ENCODE data around the gene NSUN6.
"Not testable (repeated sequence)": the region's sequence is repeated elsewhere in the genome, so short reads cannot be mapped to it uniquely, and the experiment has no call there.

NSUN6 gene

DNA sequence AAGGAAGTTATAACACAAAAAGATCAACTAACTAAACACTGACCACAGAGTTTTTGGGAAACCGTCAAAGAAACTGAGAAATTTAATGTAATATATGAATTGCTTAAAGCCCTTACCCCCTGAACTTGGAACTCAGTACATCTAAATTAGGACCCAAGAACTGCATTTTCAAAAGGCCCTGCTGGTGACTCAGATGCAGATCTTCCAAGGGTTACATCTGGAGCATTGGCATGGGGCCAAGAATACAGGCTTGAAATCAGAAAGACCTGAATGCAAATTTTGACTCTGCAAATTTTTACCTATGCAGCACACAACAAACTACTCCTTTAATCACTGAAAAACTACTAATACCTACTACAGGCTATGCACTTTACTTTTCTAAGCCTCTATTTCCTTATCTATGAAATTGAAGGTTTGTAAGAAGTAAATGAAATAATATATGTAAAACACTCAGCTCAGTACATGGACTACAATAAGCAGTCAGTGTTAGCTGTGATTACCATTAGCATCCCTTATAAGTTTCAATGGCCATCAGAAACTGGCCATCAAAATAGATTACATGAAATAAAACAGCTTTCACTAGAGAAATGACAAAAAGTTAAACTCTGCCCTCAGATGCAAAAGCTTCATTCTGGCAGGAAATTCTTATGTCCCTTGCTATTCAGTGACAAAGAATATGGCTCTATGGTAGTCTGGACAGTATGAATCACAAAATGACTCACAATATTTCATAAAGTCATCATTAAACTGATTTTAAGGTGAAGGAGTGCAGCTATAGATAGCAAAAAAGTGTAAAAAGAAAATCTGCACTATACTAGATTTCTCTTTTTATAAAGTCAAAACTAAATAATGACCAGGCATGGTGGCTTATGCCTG, 43.6 kb downstream of the NSUN6 start:
- DNase-seq, result no peak

DNA sequence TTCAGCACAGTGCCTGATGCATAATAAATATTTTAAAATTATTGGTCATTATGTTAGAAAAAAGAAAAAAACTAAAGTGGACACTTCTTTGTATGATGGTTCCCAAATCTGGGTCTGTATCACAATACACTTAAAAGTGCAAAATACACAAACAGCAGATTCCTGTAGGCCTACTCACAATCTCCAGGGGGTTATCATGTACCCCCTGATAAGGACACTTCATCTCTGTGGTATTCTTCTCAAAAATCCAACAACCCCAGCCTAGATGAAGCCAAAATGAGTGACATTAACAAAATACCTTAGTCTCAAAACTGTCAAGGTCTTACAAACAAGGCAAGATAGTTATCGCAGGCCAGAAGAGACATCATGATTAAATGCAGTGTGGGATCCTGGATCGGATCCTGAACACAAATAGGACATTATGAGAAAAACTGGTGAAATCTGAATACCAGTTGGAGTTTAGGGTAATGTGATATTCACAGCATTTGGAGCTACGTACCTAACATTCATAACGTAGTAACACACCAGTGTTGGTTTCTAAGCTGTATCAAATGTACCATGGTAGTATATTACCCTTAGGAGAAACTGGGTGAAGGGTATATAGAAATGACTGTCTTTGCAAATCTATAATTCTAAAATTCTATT, 45.2 kb downstream of the NSUN6 start:
- no peak for DNase-seq

DNA sequence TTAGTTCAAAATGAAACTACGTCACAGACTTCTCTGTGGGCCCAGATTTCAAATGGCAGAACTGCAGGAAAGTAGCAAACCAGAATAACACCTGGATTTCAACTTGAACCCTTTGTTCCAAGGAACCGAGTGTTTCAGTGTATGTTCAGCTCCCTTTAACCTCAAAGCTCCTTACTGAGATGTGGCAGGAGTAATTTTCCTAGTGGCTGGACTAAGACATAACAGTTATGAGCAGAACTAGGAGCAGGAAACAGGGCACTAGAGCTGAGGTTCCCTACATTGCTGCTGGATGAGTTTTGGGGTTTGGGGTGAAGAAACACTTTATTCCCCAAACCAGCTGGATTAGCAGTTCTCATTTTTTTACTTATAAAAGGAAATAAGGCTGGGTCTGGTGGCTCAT, 50.1 kb downstream of the NSUN6 start:
- no peak for DNase-seq

DNA sequence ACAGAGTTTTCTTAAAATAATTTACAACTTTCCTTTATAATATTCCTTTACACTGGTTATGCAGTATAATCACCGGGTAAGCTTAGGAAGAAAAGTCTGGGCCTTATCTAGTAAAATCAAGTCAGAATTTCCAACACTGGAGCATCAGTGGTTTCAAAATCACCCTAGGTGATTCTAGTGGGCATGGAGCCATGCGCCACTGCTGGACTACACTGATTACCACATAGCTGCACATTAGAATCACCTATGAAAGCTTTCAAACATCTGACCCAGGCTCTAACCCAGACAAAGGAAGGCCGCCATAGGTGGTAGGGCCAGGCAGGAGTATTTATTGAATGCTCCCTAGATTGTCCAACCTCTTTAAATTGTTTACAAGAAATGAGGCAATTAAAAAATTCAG, 52.0 kb downstream of the NSUN6 start:
- no peak for DNase-seq

DNA sequence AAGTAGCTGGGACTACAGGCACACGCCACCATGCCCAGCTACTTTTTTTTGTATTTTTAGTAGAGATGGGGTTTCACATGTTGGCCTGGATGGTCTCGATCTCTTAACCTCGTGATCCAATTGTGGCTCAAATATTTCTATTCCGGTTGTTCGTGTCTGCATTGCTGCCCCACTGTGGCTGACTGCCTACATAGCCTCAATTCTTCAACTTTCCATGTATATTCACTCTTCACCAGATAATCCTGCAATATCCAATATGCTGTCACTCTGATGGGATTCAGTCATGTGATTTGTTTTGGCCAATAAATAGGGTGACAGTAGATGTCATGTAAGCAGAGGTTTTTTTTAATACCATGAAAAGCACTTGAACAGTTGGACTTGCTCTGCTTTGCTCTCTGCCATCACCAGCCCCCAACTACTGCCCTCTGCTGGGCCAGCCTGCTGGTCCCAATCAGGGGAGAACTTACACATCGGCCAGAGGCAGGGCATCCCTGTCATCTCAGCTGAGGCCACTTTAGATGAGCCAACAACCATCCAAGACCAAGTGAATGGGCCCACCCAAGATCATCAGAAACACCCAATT, 56.7 kb downstream of the NSUN6 start:
- DNase-seq, result no peak

DNA sequence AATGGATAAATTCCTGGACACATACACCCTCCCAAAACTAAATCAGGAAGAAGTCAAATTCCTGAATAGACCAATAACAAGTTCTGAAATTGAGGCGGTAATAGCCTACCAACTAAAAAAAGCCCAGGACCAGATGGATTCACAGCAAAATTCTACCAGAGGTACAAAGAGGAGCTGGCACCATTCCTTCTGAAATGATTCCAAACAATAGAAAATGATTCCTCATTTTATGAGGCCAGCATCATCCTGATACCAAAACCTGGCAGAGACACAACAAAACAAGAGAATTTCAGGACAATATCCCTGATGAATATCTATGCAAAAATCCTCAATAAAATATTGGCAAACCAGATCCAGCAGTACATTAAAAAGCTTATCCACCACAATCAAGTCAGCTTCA, 60.2 kb downstream of the NSUN6 start:
- DNase-seq, result not testable (repeated sequence)

DNA sequence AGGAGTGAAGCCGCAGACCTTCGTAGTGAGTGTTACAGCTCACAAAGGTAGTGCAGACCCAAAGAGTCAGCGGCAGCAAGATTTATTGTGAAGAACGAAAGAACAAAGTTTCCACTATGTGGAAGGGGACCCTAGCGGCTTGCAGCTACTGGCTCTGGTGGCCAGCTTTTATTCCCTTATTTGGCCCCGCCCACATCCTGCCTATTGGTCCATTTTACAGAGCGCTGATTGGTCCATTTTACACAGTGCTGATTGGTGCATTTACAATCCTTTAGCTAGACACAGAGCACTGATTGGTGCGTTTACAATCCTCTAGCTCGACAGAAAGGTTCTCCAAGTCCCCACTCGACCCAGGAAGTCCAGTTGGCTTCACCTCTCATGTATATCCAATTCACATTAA, 64.8 kb downstream of the NSUN6 start:
- not testable (repeated sequence) for DNase-seq

DNA sequence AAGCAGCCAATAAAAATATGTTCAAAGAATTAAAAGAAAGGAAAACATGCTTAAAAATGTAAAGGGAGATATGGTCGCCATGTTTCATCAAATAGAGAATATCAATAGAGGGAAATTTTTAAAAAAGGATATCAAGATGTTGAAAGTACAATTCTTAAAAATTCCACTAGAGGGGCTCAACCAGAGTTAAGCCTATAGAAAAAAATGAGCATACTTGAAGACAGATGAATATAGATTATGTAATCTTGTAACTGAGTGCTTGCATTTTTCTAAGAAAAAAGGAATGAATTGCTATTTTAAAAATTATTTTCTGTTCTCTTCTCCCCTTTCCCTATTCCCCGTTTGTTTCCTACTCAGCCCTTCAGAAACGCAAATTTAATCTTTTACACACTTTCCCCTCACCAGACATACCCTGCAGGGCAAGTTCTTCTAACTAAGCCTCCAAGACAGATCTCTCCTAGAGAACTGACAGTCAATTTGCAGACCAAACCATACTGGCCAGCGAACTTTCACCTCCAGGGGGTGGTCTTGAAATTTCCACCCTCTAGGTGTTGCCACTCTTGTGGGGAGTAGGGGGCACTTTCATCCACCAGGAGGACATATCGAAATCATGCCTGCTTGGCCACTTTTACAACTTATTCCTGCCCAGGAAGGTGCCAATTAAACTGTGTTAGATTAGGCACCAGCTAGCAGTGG, 67.7 kb downstream of the NSUN6 start:
- no peak for DNase-seq

DNA sequence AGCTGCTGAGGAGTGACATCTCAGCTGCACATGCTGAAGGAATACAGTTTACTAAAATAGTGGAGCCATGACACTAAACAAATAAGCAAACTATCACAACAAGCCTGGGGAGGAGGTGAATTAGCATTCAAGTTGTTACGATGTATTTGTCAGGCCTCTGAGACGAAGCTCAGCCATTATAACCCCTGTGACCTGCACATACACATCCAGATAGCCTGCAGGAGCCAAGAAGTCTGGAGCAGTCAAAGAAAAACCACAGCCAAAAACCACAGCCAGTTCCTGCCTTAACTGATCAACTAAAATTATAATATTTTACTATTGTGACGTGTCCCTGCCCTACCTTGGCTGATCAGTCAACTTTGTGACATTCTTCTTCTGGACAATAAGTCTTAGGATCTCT, 68.6 kb downstream of the NSUN6 start:
- no peak for DNase-seq

DNA sequence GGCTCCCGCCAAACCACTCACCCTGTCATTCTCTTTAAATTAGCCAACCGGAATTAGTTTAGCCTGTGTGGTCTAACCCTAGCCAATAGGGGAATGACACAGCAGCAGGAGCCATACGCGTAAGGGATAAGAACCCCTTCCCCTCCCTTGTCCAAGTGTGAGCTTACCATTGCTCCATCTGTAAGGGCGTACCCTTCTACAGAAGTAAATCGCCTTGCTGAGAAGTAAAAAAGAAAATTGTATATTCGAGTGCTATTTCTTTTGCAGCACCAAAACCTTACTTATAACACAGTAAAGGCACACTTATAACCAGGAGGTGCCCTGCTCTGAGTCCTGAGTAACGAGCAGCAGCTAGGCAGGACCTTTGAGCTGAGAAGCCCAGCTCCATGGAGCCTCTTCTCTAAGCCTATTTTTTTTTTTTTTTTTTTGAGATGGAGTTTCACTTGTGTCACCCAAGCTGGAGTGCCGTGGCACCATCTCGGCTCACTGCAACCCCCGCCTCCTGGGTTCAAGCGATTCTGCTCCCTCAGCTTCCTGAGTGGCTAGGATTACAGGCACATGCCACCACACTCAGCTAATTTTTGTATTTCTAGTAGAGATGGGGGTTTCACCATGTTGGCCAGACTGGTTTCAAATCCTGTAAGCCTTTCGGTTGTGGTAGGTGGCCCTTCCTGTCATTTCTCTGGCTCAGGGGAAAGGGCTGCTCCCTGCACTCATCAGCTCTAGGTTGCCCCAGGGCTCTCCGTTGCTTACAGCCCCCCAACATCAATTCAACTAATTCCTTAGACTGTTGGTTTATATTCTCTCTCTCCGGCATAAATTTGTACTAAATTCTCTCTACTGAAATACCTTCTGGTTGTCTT, 73.3 kb downstream of the NSUN6 start:
- DNase-seq, result no peak

DNA sequence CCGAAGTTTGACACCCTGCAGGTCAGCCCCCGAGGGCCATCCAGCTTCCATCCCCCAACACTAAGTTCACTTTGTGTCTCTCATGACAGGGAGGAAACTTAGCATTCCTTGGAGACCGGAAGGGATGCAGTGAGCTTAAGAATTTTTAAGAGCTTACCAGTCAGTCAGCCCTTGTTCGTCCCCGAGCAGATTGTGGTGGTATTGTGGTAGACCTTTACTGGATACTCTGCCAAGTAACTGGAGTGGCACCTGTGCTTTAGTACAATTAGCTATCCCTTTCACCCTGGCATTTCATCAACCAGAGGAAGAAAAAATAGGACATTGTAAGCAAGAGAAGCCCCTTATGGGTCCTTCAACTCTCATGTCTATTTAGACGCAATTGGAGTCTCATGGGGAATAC, 74.8 kb downstream of the NSUN6 start:
- no peak for DNase-seq

DNA sequence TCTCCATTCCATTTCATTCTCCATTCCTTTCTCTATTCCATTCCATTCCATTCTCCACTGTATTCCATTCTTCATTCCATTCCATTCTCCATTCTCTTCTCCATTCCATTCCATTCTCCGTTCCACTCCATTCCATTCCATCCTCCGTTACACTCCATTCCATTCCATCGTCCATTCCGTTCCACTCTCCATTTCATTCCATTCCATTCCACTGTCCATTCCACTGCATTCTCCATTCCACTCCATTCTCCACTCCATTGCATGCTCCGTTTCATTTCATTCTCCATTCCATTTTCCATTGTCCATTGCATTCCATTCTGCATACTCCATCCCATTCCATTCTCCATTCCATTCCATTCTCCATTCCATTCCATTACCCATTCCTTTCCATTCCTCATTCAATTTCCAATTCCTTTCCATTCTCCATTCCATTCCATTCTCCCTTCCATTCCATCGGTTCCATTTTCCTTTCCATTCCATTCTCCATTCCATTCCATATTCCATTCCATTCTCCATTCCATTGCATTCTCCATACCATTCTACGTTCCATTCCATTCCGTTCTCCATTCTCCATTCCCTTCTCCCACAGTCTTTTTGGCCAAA, 78.3 kb downstream of the NSUN6 start:
- DNase-seq, result no peak

DNA sequence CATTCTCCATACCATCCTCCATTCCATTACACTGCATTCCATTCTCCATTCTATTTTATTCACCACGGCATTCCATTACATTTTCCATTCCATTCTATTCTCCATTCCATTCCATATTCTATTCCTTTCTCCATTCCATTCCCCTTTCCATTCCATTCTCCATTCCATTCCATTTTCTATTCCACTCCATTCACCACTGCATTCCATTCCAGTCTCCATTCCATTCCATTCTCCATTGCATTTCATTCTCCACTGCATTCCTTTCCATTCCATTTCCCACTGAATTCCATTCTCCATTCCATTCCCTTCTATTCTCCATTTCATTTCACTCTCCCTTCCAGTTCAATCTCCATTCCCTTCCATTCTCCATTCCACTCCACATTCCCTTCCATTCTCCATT, 79.6 kb downstream of the NSUN6 start:
- no peak for DNase-seq

DNA sequence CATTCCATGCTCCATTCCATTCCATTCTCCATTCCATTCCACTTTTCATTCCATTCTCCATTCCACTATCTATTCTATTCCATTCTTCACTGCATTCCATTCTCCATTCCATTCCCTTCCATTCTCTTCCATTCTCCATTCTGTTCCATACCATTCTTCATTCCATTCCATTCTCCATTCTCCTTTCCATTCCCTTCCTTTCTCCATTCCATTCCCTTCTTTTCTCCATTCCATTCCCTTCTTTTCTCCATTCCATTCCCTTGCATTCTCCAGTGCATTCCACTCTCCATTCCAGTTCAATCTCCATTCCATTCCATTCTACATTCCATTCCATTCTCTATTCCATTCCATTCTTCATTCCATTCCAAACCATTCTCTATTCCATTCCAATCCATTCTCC, 80.3 kb downstream of the NSUN6 start:
- no peak for DNase-seq

DNA sequence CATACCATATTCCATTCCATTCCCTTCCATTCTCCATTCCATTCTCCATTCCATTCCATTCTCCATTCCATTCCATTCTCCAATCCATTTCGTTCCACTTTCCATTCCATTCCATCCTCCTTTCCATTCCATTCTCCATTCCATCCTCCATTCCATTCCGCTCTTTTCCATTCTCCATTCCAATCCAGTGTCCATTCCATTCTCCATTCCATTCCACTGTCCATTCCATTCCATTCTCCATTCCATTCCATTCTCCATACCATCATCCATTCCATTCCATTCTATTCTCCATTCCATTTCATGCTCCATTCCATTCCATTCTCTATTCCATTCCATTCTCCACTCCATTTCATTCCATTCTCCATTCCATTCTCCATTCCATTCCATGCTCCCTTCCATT, 81.0 kb downstream of the NSUN6 start:
- not testable (repeated sequence) for DNase-seq

DNA sequence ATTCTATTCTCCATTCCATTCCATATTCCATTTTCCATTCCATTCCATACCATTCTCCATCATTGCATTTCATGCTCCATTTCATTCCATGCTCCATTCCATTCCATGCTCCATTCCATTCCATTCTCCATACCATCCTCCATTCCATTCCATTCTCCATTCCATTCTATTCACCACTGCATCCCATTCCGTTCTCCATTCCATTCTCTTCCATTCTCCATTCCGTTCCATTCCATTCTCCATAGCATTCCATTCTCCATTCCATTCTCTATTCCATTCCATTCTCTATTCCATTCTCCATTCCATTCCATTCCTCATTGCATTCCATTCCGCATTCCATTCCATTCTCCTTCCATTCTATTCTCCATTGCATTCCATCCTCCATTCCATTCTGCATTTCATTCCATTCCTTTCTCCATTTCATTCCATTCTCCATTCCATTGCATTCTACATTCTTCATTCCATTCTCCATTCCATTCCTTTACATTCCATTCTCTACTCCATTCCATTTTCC, 84.0 kb downstream of the NSUN6 start:
- DNase-seq, result no peak

DNA sequence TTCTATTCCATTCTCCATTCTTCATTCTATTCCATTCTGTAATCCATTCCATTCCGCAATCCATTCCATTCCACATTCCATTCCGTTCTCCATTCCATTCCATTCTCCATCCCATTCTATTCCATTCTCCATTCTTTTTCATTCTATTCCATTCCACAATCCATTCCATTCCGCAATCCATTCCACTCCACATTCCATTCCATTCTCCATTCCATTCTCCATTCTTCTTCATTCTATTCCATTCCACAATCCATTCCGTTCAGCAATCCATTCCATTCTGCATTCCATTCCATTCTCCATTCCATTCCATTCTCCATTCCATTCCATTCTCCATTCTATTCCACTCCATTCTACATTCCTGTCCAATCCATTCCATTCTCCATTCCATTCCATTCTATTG, 85.2 kb downstream of the NSUN6 start:
- no peak for DNase-seq

DNA sequence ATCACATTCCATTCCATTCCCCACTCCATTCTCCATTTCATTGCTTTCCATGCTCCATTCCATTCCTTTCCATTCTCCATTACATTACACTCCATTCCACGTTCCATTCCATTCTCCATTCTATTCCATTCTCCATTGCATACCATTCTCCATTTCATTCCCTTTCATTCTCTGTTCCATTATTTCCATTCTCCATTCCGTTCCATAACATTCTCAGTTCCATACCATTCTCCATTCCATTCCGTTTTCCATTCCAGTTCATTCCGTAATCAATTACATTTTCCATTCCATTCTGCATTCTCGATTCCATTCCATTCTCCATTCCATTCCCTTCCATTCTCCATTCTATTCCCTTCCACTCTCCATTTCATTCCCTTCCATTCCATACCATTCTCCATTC, 86.4 kb downstream of the NSUN6 start:
- DNase-seq, result no peak

DNA sequence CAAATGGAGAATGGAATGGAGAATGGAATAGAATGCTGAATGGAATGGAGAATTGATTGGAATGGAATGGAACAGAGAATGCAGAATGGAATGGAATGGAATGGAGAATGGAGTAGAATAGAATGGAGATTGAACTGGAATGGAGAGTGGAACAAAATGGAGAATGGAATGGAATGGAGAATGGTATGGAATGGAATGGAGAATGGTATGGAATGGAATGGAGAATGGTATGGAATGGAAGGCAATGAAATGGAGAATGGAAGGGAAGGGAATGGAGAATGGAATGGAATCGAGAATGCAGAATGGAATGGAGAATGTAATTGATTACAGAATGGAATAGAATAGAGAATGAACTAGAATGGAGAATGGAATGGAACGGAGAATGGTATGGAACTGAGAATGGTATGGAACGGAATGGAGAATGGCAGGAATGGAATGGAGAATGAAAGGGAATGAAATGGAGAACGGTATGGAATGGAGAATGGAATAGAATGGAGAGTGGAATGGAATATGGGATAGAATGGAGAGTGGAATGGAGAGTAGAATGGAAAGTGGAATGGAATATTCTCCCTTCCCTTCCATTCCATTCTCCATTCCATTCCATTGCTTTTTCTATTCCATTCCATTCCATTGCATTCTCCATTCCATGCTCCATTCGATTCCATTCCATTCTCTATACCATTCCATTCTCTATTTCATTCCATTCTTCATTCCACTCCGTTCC, 88.2 kb downstream of the NSUN6 start:
- no peak for DNase-seq

DNA sequence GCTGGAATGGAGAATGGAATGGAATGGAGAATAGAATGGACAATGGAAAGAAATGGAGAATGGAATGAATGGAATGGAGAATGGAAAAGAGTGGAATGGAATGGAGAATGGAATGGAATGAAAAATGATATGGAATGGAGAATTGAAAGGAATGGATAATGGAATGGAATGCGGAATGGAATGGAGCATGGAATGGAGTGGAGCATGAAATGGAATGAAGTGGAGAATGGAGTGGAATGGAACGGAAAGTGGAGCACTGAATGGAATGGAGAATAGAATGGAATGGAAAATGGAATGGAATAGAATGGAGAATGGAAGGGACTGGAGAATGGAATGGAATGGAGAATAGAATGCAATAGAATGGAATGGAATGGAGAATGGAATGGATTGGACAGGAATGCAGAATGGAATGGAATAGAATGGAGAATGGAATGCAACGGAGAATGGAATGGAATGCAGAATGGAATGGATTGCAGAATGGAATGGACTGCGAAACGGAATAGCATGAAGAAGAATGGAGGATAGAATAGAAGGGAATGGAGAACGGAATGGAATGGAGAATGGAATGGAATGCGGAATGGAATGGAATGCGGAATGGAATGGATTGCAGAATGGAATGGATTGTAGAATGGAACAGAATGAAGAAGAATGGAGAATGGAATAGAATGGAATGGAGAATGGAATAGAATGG, 89.4 kb downstream of the NSUN6 start:
- no peak for DNase-seq

DNA sequence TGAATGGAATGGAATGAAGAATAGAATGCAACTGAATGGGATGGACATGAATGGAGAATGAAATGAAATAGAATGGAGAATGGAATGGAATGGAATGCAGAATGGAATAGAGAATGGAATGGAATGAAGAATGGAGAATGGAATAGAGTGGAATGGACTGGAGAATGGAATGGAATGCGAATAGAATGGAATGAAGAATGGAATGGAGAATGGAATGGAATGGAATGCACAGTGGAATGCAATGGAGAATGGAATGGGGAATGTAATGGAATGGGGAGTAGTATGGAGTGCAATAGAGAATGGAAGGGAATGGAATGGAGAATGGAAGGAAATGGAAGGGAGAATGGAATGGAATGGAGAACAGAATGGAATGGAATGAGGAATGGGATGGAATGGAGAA, 93.4 kb downstream of the NSUN6 start:
- no peak for DNase-seq
